Stimulated activated naive CD4-positive, alpha-beta T cell treated with Interleukin-2 at 50 U/mL for 16 hours (primary cell): ENCODE data around the gene CYTH1.
A peak's percentile ranks its signal among the peaks of the same experiment; 100 is the strongest.
"Not testable (repeated sequence)": the region's sequence is repeated elsewhere in the genome, so short reads cannot be mapped to it uniquely, and the experiment has no call there.

Source experiments
- DNase-seq: peaks from one replicate; lab custom pipeline; 2025; lab: John Stamatoyannopoulos, UW

Gene CYTH1

DNA sequence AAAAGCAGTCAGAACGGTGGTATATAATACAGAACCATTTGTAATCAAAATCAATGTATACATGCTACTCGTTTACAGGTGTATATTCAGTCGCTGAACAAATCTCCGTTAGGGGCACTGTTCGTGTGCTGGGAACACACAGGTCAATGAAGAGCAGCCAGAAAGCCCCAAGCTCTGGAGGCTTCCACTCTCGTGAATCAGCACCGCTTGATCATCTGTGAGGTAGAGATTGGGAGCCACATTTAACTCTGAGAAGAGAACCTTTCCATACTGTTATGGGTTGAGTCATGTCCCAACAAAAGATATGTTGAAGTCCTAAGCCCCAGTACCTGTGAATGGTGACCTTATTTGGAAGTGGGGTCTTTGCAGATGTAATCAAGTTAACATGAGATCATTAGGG, 5.4 kb upstream of the CYTH1 start:
- no peak for DNase-seq

GRCh38 chr17:78785663-78786057, 3.6 kb upstream of the CYTH1 start:
- no peak for DNase-seq

DNA sequence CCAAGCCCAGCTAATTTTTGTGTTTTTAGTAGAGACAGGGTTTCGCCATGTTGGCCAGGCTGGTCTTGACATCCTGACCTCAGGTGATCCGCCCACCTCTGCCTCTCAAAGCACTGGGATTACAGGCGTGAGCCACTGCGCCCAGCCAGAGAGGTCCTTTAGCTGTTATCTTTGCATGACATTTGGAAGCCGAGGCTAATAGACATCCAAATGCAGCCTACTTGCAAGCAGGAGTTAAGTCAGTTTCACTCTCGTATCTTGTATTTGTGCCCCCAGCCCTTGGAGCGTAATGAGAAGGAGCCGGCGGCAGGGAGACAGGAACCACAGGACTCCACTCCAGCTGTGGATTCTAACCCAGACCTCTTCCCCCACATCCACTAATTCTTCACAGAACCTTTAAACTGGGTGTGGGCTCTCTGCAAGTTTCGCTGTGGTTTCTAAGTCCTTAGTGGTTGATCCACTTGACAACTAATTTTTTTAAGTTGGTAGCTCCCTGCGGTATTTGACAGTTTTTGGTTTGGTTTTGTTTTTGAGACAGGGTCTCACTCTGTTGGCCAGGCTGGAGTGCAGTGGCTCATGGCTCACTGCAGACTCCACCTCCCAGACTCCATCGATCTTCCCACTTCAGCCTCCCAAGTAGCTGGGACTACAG, 3.1 kb upstream of the CYTH1 start:
- no peak for DNase-seq

GRCh38 chr17:78784352-78784751, 2.3 kb upstream of the CYTH1 start:
- DNase-seq, result no peak

- no peak for DNase-seq
Measured at GRCh38 chr17:78783711-78784324, 1.7 kb upstream of the CYTH1 start.

- peak; percentile 25 for DNase-seq
Measured at GRCh38 chr17:78781104-78781892, 775 bp downstream of the CYTH1 start.

- no peak for DNase-seq
Measured at GRCh38 chr17:78780335-78780734, 1.7 kb downstream of the CYTH1 start.

DNA sequence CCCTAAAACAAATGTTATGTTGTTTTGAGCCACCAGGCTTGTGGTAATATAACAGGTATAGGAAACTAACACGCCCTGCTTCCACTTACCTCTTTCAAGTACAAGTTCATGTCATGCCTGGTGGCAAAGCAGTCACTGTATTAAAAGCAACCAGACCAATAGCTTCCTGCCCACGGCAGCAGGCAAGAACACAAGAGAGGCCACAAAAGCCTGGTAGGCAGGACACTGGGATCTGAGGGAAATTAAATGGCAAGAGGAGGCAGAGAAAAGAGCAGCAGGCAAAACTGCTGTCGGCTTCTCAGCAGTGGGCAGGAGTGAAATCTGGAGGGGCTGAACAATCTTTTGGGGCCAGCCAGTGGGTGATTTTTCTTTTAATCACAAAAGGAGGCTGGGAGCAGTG, 2.2 kb downstream of the CYTH1 start:
- peak; percentile 50 for DNase-seq

- DNase-seq, result not testable (repeated sequence)
Measured at GRCh38 chr17:78779286-78779651, 2.8 kb downstream of the CYTH1 start.

- DNase-seq, result no peak
Measured at GRCh38 chr17:78777881-78778280, 4.2 kb downstream of the CYTH1 start.

DNA sequence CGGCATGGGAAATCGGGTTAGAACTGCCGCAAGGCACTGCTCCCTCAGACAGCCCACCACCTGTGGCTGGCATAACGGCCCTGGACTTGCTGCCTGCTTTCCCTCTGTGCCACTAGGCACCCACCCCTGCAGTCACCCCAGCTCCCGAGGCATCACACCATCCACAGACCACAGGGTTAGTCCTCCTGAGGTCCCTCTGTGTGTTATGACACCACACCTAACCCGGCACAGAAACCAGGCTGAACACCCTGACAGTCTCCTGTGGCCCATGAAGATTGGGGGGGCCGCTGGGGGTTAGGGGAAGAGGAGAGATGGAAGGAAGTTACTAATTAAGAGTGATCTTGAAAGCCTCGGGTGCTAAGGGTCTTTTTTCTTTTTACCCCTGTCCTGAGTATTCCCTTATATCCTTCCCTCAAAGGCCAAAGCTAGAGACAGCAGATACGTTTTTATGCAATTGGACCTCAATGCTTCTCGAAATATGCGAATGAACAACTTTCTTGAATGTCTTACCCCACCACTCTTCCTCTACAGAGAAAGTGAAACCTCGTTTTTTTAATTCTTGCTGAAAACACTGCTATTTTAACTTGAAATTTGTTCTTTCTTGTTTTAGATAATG, 7.0 kb downstream of the CYTH1 start:
- DNase-seq, result peak; percentile 73

DNA sequence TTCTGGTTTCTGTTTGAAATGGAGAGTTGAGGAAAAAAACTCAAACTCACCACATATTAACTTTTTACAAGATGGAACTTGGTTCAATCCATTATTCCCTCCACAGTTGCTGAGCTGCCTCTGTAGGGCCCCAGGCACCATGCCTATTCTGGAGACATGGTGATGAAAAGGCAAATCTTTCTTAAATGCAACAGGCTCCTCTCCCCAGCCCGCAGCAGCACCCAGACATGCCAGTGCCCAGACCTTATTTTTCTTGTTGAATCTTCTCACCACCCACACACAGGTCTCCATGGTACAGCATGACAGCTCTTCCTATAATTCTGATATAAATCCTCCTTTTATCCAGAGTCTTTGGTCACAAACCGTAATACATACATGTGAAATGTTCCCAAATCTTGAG, 7.6 kb downstream of the CYTH1 start:
- DNase-seq, result peak; percentile 29

DNA sequence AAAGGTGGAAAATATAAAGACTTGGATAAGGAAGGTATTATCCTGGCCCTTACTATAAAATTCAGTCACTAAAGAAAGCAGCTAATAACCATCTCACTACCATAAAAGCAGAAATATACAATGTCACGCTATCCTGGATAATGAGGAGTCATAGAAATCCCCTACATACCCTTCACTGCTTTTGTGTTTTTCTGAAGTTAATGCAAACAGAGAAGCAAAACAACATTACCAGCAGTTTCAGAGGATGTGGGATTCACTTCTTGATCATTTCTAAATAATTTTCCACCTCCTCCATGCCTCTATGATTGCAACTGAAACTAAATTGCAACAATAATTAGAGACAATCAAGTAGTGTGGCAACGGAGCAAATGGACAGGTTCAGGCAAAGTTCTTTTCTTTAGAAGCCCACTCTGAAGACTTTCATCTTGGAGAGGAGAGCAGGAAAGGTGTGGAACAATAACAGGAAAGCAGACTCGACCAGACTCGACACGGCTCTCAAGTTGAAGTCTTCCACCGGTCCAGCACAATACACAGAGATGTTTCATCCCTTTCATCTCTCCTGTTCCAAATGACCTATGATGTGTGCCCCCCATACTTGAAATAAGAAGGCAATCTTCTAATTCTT, 10.2 kb downstream of the CYTH1 start:
- DNase-seq, result no peak

GRCh38 chr17:78769196-78769773, 12.8 kb downstream of the CYTH1 start:
- DNase-seq, result no peak

DNA sequence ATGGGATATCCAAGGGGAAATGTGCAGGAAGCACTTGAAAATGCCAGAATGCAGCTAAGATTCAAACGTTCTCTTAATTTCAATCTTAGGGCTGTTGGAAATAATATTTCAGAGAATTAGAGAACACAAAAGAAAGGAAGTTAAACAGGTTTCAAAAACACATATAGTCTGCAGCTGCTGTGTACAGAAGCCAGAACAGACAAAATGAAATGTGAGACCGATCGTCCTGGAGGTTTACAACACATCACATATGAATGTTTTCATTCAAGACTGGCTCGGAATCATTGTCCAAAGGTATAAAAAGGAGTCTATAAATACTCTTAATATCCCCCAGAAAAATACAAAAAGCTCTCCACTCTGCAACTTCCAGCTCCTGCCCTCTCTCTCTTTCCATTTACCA, 14.3 kb downstream of the CYTH1 start:
- no peak for DNase-seq

DNA sequence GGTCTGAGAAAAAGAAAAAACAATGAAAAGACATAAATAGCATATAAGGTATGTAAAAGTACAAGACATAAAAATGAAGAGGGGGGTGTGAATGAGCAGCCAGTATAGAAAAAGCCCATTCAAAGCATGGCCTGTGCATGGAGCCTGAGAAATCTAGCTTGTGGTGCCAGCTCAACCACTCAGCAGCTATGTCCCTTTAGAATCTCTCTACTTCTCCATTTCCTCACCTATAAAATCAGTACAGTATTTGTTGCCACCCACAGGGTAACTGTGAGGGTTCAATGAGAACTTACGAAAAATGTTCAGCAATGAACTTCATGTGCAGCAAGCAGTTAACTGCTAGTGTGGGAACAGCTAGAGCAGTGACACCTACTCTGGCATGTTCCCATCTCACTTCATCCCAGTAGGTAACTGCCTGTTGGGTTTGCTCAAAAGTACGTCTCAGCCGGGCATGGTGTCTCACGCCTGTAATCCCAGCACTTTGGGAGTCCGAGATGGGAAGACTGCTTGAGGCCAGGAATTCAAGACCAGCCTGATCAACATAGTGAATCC, 15.3 kb downstream of the CYTH1 start:
- no peak for DNase-seq

- no peak for DNase-seq
Measured at GRCh38 chr17:78766225-78766624, 15.8 kb downstream of the CYTH1 start.

DNA sequence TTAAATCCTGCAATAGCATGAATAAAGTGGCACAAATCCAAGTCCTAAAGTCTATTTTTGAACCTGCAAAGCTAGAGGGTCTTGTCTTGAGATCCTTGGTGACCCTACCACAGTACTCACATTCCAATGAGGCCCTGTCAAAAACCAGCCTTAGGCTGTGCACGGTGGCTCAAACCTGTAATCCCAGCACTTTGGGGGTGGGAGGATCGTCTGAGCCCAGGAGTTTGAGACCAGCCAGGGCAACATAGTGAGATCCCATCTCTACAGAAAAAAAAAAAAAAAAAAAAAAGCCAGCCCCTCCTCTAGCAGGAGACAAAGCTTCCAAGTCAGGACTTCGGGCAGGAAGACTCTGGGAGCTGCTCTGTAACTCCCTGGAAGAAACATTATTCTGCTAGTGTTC, 16.3 kb downstream of the CYTH1 start:
- DNase-seq, result no peak

DNA sequence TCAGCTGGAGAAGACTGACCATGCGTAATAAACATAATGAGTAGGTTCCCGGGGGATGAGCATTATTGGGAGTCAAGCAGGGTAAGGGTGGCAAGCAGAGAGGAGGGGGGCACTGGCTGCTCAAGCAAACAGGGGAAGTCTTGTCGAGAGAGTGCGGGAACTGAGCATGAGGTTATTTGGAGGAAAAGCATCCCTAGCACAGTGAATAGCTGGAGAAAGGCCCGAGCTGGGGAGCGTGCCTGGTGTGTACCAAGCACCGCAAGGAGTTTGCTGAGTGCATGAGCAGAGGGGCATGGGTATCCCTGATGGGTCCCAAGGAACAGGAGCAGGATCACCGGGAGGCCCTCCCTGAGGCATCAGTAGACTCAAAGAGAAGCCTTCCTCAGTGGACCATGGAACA, 17.2 kb downstream of the CYTH1 start:
- DNase-seq, result no peak

- DNase-seq, result no peak
Measured at GRCh38 chr17:78763561-78763960, 18.5 kb downstream of the CYTH1 start.

- DNase-seq, result no peak
Measured at GRCh38 chr17:78761789-78762406, 20.2 kb downstream of the CYTH1 start.
